SH-SY5Y (cell line): ENCODE measurements around the gene CLTA.

ENCODE experiments used
- GATA2 ChIP-seq: IDR thresholded peaks from 2 replicates; pipeline ENCODE4 v1.6.1; 2011; ENCODE audit warnings: mild to moderate bottlenecking, low read depth, low read length
- GATA3 ChIP-seq: IDR thresholded peaks from 2 replicates; pipeline ENCODE4 v1.6.1; 2011; ENCODE audit warnings: low read depth, mild to moderate bottlenecking, low read length, moderate library complexity

- TF ChIP-seq GATA2 (no peak), GATA3 (no peak)
Observed at GRCh38 chr9:36258996-36259533, 68.3 kb downstream of the CLTA start.
